KMS-11 (cell line): ENCODE measurements around the gene BCCIP.

Source experiments
- H2AFZ ChIP-seq: fragments of 200-600 bp; sonication (generic); 2 replicates; pipeline ENCODE4 v1.6.1; 2016; ENCODE audit warnings: antibody characterized with exemption, mixed run types, low read depth
- H3K27ac ChIP-seq: fragments of 200-600 bp; sonication (generic); 2 replicates; pipeline ENCODE4 v1.6.1; 2016; ENCODE audit warnings: mild to moderate bottlenecking, mixed run types
- H3K27me3 ChIP-seq: fragments of 200-600 bp; sonication (generic); 2 replicates; pipeline ENCODE4 v1.6.1; 2017; ENCODE audit warnings: mild to moderate bottlenecking, low read depth, mixed run types, moderate library complexity; ENCODE audit not compliant: insufficient read depth
- H3K36me3 ChIP-seq: fragments of 200-600 bp; sonication (generic); 2 replicates; pipeline ENCODE4 v1.6.1; 2017; ENCODE audit warnings: mild to moderate bottlenecking, mixed run types; ENCODE audit not compliant: insufficient read depth
- H3K4me1 ChIP-seq: fragments of 200-600 bp; sonication (generic); 2 replicates; pipeline ENCODE4 v1.6.1; 2016; ENCODE audit warnings: mild to moderate bottlenecking, low read depth, mixed run types; ENCODE audit not compliant: poor library complexity, severe bottlenecking
- H3K4me2 ChIP-seq: fragments of 200-600 bp; sonication (generic); 2 replicates; pipeline ENCODE4 v1.7.0; 2016; ENCODE audit warnings: mild to moderate bottlenecking, mixed run types
- H3K4me3 ChIP-seq: fragments of 200-600 bp; sonication (generic); IDR thresholded peaks from 2 replicates; pipeline ENCODE4 v1.6.1; 2017; ENCODE audit warnings: low read depth, low read length, mixed read lengths; ENCODE audit not compliant: insufficient read depth
- H3K79me2 ChIP-seq: fragments of 200-600 bp; sonication (generic); 2 replicates; pipeline ENCODE4 v1.6.1; 2016; ENCODE audit warnings: low read depth, mixed run types; ENCODE audit not compliant: insufficient read depth
- H3K9ac ChIP-seq: fragments of 200-600 bp; sonication (generic); 2 replicates; pipeline ENCODE4 v1.6.1; 2016; ENCODE audit warnings: mild to moderate bottlenecking, mixed run types
- H4K20me1 ChIP-seq: fragments of 200-600 bp; sonication (generic); 2 replicates; pipeline ENCODE4 v1.6.1; 2016; ENCODE audit warnings: mild to moderate bottlenecking, mixed run types; ENCODE audit not compliant: insufficient read depth
- TF ChIP-seq, protein P1 (sequence below): fragments of 200-600 bp; sonication (generic); conservative IDR thresholded peaks from 2 replicates; pipeline ENCODE4 v1.6.1; 2017; ENCODE audit warnings: low read depth, mild to moderate bottlenecking, antibody characterized with exemption, low read length, moderate library complexity, mixed read lengths

Gene BCCIP

DNA sequence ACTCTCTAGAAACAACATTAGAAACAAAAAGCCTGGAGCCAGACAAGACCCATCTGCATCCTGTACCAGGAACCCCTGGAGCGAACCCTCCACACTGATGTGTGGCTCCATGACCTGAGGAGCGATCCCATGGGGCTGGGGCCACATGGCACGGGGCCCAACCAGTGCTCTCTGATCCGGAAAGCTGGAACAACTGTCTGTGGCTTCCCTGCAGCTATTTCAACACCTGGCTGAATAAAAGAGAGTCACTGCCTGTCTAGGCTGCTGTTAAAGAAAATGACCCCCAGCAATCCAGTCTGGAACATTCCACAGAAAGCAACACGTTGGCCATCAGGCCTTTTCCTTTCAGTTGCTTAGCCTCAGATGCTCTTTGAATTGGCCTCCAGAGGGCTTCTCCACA lies 21.2 kb upstream of the BCCIP start:
- Histone ChIP-seq H3K36me3 (no peaks in the 10 kb centered on the region), H3K27me3 (no peaks in the 10 kb centered on the region), H3K4me1 (no peaks in the 10 kb centered on the region), H2AFZ (no peak overlapping the region), H3K4me3 (no peak overlapping the region), H4K20me1 (no peaks in the 10 kb centered on the region), H3K4me2 (no peak overlapping the region), H3K27ac (no peak overlapping the region), H3K79me2 (no peaks in the 10 kb centered on the region), H3K9ac (no peak overlapping the region)
- TF ChIP-seq, protein P1, sequence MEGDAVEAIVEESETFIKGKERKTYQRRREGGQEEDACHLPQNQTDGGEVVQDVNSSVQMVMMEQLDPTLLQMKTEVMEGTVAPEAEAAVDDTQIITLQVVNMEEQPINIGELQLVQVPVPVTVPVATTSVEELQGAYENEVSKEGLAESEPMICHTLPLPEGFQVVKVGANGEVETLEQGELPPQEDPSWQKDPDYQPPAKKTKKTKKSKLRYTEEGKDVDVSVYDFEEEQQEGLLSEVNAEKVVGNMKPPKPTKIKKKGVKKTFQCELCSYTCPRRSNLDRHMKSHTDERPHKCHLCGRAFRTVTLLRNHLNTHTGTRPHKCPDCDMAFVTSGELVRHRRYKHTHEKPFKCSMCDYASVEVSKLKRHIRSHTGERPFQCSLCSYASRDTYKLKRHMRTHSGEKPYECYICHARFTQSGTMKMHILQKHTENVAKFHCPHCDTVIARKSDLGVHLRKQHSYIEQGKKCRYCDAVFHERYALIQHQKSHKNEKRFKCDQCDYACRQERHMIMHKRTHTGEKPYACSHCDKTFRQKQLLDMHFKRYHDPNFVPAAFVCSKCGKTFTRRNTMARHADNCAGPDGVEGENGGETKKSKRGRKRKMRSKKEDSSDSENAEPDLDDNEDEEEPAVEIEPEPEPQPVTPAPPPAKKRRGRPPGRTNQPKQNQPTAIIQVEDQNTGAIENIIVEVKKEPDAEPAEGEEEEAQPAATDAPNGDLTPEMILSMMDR, result no peak

DNA sequence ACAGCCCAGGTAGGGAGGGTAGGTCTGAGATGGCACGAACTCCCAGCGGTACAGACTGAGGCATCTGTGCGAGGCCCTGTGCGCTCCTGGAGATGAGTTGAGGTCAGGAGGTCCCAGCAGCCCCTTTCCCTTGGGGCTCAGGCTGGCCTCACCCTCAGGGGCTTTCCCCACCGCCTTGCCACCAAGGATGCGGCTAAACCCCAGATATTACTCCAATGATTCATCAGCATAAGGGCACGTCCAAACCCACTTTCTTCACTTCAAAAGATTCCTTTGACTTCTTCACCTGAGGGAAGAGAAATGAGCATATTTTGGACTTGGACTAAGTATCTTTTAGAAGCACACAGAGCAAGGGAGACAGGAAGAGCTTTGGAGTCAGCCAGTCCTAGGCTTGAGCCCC lies 20.6 kb upstream of the BCCIP start:
- Histone ChIP-seq H3K4me2 (no peak overlapping the region), H3K79me2 (no peaks in the 10 kb centered on the region), H2AFZ (no peak overlapping the region), H4K20me1 (no peaks in the 10 kb centered on the region), H3K27me3 (no peaks in the 10 kb centered on the region), H3K9ac (no peak overlapping the region), H3K4me3 (no peak overlapping the region), H3K4me1 (no peaks in the 10 kb centered on the region), H3K27ac (no peak overlapping the region), H3K36me3 (no peaks in the 10 kb centered on the region)
- TF ChIP-seq, protein P1, result no peak

DNA sequence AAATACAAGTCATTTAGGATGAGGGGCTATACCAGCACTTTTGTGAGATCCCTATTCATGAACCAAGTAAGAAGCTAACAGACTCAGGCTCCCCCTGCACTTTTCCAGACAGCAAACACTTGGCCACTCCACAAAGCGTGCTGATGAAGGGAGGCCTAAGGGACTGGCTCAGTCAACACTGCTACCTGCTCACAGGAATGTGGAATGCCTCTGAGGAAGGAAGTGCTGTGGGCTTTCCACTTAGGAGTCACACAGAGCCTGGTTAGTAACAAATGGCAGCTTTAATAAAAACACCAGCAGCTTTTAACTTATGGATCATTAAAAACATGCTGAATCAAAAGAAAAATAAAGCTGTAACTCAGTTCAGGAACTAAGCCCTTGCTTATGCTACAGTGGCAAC lies 15.3 kb upstream of the BCCIP start:
- Histone ChIP-seq H3K36me3 (no peaks in the 10 kb centered on the region), H3K27ac (no peak overlapping the region), H3K4me2 (no peak overlapping the region), H3K79me2 (no peaks in the 10 kb centered on the region), H4K20me1 (no peaks in the 10 kb centered on the region), H3K4me3 (no peak overlapping the region), H3K4me1 (no peaks in the 10 kb centered on the region), H3K9ac (no peak overlapping the region), H2AFZ (no peak overlapping the region), H3K27me3 (no peaks in the 10 kb centered on the region)
- TF ChIP-seq, protein P1, result no peak

DNA sequence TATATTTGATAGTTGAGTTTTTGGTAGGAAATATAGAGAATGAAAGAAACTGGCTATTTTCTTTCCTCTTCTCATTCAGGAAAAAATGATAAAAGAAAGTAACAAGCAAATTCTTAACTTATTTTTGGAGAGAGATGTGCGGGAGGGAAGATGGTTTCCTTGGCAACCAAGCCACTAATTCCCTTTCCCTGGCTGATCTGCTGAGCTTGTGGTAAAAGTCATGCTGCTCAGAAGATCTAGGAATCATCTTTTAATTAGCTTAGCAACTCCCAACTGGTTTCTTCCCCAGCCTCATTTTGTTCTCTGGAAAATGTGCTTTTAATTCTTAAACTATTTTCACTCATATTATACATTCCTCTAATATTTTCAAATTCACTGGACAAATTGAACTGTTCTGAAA lies 12.1 kb upstream of the BCCIP start:
- TF ChIP-seq, protein P1, result no peak
- no peak overlapping the region for H3K9ac ChIP-seq
- no peaks in the 10 kb centered on the region for H3K79me2 ChIP-seq
- H2AFZ ChIP-seq, result no peak overlapping the region
- no peaks in the 10 kb centered on the region for H3K36me3 ChIP-seq
- no peak overlapping the region for H3K4me3 ChIP-seq
- no peaks in the 10 kb centered on the region for H4K20me1 ChIP-seq
- no peaks in the 10 kb centered on the region for H3K4me1 ChIP-seq
- H3K27me3 ChIP-seq, result no peaks in the 10 kb centered on the region
- no peak overlapping the region for H3K4me2 ChIP-seq
- no peak overlapping the region for H3K27ac ChIP-seq
